Measurements from ENCODE around the gene C1orf198.

Gene C1orf198

DNA sequence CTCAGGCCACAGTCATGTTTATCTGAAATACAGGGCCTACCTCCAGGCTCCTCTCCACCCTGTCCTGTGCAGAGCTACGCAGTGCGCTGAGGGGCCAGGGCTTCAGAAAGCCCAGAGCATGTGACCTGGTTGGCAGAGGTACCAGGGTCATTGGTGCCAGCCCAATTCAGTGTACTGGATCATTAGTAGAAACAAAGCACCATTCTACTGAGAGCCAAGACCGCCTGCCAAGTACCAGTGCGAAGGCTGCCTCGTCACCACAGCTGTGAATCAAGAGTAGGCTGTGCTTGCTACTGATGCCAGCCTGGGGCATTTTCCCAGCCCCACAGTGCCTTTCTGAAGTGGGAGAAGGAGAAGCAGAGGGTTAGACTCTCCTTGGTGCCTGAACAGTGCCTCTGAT lies 61.3 kb downstream of the C1orf198 start:
- DNase-seq = no peak

- no peak for DNase-seq
Observed at GRCh38 chr1:230806552-230806951, 61.8 kb downstream of the C1orf198 start.

DNA sequence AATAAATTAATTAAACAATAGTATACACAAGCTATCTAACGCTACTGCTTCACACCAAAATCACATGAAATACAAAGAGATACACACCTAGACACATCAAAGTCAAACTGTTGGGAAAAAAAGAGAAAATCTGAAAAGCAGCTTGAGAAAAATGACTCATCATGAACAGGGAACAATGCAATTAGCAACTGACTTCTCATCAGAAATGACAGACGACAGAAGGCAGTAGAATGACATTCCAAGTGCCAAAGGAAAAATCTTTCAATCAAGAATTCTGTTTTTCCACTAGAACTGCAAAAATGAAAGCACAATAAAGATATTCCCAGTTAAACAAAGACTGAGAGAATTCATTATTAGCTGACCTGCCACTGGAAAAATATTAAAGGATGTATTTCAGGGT lies 63.9 kb downstream of the C1orf198 start:
- DNase-seq = no peak

DNA sequence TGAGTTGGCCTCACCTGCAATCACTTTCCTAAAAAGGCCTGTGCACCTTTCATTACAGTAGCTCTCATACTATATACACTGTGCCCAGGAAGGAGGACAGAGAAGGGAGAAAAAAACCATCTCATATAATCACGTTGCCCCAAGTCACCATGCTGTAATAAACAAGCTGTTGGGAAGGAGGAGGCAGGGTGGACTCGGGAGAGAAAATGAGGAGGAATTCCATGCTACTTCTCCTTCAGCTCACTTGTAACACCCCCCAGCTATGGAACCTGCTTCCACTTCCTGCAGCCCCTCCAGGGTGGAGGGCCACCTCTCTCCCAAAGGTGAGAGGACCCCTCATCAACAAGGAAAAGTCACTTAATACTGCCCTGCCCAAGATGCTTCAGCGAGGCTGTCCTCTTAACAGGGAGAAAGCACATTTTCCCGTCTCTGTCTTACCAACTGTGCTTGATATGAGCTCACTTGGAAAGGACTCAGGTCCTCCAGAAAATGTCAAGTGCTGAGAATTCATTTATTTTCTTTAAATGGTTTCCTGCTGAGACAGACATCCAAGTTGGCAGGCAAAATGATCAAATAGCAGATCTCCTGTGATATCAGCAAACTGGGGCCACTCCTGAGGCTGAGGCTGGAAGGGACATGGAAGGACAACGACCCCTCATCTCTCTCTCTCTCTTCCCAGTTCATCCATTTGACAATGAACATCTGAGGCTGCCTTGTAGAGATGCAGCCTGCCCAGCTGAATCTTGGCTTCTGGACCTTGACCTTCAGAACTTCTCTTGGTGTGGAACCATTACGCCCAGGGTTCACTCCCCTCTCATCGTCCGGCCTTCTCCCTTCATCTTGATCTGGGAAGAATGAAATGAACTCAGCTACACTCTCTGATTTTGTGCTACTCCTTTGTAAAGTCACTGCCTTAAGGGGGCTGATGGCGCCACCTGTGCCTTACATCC lies 67.2 kb downstream of the C1orf198 start:
- DNase-seq = no peak

GRCh38 chr1:230798491-230798890 lies 69.8 kb downstream of the C1orf198 start:
- DNase-seq = no peak

- DNase-seq = no peak
Observed at GRCh38 chr1:230797942-230798365, 70.4 kb downstream of the C1orf198 start.

DNA sequence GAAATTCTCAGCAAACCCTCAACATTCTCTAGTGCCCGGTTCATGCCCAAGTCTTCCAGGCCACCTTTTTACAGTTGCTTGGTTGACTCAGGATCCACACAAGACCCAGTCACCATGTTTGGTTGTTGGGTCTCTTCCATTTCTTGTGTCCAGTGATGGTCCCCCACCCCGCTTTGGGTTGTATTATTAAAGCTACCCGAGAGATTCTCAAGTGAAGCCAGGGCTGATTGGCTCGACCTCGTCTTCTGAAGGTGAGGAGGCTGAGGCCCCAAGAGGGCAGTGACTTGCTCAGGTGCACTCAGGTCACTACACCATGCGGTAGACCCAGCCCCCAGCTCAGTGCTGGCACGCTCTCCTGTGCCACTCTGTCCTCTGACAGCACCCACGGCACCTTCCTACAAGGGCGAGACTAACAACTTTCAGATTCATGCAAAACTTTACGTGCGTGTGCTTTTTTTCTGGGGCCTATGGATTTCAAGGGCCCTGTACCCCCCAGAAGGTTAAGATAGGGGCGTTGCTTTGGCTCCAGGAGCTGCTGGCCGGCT lies 70.9 kb downstream of the C1orf198 start:
- no peak for DNase-seq

- DNase-seq = no peak
Observed at GRCh38 chr1:230796626-230797025, 71.7 kb downstream of the C1orf198 start.

- DNase-seq = no peak
Observed at GRCh38 chr1:230794871-230795605, 73.3 kb downstream of the C1orf198 start.

- DNase-seq = no peak
Observed at GRCh38 chr1:230794431-230794830, 73.9 kb downstream of the C1orf198 start.

DNA sequence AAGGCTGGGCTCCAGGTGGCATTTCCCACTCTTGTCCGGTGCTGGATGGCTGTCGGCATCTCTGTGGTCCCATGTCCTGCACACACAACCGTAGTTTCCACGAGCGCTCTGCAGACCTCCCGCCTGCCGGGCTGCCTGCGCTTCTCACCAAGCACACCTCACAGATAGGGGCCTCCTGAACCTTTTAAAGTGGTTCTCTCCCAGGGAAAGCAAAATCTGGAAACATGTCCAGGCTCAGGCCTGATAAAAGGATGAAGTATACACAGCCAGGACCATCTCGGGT lies 74.9 kb downstream of the C1orf198 start:
- DNase-seq = no peak

GRCh38 chr1:230792691-230793462 lies 75.4 kb downstream of the C1orf198 start:
- DNase-seq = no peak

DNA sequence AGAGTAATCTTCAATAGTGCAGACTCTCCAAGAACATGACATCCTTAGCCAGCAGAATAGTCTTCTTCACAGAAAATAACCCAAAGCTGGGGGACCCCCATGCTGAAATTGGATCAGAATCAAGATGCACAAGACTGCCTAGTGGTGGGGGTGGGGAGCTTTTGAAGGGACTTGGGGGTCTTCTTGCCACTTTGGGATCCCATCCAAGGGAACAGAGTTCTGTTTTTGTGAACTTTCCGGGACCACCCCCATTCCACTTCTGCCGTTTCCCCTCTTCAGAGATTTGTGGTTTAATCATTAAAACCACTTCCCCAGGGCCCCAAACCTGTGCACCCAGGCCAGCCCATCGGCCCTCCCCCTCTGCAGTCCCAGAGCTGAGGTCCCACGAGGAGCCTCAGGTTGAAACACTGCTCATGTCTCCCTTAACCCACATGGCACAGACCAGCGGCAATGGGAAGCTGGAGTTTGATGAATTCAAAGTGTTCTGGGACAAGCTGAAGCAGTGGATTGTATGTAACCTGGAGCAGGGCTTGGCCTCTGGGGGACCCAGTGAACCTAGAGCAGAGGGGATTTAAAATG lies 76.2 kb downstream of the C1orf198 start:
- DNase-seq = no peak

- no peak for DNase-seq
Observed at GRCh38 chr1:230790026-230790425, 78.3 kb downstream of the C1orf198 start.

DNA sequence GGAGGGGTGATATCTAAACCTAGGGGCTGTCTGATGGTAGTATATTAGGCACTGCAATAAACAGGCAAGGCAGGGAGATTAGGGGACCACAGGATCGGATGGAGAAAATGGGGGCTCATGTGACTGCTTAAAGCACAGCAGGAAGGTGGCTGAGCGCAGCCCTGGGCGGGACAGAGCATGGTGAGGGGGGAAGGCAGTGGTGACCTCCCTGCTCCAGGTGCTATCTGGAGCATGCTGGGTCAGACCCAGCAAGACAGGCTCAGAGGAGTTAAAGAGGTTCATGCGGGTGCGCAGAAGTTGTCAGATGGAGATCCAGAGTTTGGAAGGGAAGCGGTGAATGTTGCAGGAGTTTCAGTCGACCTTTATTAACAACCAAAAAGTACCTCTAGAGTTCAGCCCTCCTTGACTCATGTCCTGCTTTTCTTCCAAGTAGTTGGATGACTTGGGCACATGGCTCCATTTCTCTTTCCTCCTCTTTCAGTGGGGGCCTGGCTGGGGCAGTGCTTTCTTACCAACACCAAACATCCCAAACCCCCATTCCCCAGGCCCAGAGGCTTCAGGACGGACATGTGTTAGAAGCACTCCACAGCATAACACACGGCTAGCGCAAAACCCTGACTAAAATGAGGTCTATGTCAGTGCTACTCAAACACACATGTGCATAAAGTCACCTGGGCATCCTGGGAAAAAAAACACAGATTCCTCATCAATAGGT lies 79.6 kb downstream of the C1orf198 start:
- no peak for DNase-seq

GRCh38 chr1:230787471-230787870 lies 80.8 kb downstream of the C1orf198 start:
- DNase-seq = no peak

Measured in stimulated activated CD4-positive, alpha-beta T cell treated with anti-CD3 and anti-CD28 coated beads, Interleukin-1b, Interleukin-23, amount 100 ng/mL, for 48 hours (primary cell).